Measurements from ENCODE around the gene RLN1. TPM values are rescaled to one million over a fixed set of nuclear protein-coding genes. Genes with fewer than 3 reads are reported as not detected.
A peak's percentile ranks its signal among the peaks of the same experiment; 100 is the strongest.
"Not testable (repeated sequence)": the region's sequence is repeated elsewhere in the genome, so short reads cannot be mapped to it uniquely, and the experiment has no call there.

The RLN1 gene
- total RNA-seq, 1 donor from 2014 or later: not detected

DNA sequence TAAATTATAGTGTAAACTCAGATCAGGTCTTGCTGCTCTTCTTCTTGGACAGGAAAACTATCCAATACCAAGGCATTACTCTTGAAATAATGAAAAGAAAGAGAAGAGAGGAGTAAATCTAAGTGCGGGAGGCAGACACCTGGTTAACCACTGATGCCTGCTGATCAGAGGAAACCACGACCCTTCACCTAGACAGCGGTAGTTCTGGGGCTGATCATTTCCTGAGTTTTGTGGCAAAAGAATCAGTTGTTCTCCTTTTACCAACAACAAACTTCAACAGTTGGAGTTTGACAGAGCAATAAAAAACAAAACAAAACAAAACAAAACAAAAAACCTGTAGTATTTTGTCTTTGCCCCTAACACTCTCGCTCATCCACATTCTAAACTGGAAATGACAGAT, 3.0 kb downstream of the RLN1 start:
- no peak overlapping the region for H3K4me3 ChIP-seq
- no peaks in the 10 kb centered on the region for H3K4me1 ChIP-seq
- no peak for DNase-seq
- no peaks in the 10 kb centered on the region for H3K27me3 ChIP-seq (ENCODE audit: low read depth)
- no peaks in the 10 kb centered on the region for H3K36me3 ChIP-seq
- intact Hi-C loops (cut with micrococcal nuclease): no loop called here
- TF ChIP-seq, protein P1, sequence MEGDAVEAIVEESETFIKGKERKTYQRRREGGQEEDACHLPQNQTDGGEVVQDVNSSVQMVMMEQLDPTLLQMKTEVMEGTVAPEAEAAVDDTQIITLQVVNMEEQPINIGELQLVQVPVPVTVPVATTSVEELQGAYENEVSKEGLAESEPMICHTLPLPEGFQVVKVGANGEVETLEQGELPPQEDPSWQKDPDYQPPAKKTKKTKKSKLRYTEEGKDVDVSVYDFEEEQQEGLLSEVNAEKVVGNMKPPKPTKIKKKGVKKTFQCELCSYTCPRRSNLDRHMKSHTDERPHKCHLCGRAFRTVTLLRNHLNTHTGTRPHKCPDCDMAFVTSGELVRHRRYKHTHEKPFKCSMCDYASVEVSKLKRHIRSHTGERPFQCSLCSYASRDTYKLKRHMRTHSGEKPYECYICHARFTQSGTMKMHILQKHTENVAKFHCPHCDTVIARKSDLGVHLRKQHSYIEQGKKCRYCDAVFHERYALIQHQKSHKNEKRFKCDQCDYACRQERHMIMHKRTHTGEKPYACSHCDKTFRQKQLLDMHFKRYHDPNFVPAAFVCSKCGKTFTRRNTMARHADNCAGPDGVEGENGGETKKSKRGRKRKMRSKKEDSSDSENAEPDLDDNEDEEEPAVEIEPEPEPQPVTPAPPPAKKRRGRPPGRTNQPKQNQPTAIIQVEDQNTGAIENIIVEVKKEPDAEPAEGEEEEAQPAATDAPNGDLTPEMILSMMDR (IDR thresholded peaks at IDR 0.05; ENCODE audit: borderline replicate concordance): no peak
- H3K9me3 ChIP-seq (replicated peaks): no peaks in the 10 kb centered on the region
- H3K27ac ChIP-seq (replicated peaks): no peak overlapping the region

DNA sequence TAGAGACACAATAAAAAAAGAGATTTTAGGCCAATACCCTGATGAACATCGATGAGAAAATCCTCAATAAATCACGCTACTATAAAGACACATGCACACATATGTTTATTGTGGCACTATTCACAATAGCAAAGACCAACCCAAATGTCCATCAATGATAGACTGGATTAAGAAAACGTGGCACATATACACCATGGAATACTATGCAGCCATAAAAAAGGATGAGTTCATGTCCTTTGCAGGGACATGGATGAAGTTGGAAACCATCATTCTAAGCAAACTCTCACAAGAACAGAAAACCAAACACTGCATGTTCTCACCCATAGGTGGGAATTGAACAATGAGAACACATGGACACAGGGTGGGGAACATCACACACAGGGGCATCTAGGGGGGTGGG, 8.4 kb downstream of the RLN1 start:
- H3K4me3 ChIP-seq; H3K9me3 ChIP-seq (replicated peaks); H3K27ac ChIP-seq (replicated peaks); H3K36me3 ChIP-seq; H3K4me1 ChIP-seq; DNase-seq; intact Hi-C loops (cut with micrococcal nuclease); H3K27me3 ChIP-seq (ENCODE audit: low read depth): not testable (repeated sequence)

DNA sequence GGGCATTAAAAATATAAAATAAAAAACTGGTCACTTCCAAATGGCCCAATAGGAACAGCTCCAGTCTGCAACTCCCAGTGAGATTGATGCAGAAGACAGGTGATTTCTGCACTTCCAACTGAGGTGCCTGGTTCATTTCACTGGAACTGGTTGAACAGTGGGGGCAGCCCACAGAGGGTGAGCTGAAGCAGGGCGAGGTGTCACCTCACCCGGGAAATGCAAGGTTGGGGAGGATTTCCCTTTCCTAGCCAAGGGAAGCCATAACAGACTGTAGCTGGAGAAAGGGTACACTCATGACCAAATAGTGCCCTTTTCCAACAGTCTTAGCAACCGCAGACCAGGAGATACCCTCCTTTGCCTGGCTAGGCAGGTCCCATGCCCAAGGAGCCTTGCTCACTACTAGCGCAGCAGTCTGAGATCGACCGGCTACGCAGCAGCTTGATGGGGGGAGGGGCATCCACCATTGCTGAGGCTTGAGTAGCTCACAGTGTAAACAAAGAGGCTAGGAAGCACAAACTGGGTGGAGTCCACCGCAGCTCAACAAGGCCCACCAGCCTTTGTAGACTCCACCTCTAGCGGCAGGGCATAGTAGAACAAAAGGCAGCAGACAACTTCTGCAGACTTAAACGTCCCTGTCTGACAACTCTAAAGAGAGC, 12.7 kb downstream of the RLN1 start:
- TF ChIP-seq, protein P1 (IDR thresholded peaks at IDR 0.05; ENCODE audit: borderline replicate concordance): no peak
- Histone ChIP-seq H3K4me1 (no peaks in the 10 kb centered on the region), H3K4me3 (peak overlapping the region; percentile 17), H3K27ac (replicated peaks) (no peak overlapping the region), H3K36me3 (no peaks in the 10 kb centered on the region), H3K27me3 (ENCODE audit: low read depth) (no peaks in the 10 kb centered on the region), H3K9me3 (replicated peaks) (no peaks in the 10 kb centered on the region)
- no peak for DNase-seq
- intact Hi-C loops (cut with micrococcal nuclease): no loop called here

DNA sequence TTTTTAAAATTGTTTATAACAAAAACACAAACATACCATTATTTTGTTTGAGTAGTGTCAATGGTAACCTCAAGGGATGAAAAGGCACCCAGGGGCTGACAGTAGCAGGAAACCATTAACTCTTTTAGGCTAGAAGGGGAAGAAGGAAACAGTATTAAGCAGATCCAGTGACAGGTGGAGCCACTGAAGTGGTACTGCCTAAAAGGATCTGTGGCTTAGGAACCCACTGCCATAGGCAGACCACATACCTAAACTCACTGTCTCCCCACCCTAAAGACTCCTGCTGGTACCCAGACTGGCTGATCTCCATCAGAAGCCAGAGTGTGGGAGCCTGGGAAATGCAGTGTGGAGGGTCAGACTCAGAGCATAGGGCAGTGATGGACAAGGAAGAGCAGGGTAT, 13.5 kb downstream of the RLN1 start:
- Histone ChIP-seq H3K36me3 (no peaks in the 10 kb centered on the region), H3K4me3 (no peak overlapping the region), H3K9me3 (replicated peaks) (no peaks in the 10 kb centered on the region), H3K27ac (replicated peaks) (no peak overlapping the region), H3K4me1 (no peaks in the 10 kb centered on the region), H3K27me3 (ENCODE audit: low read depth) (no peaks in the 10 kb centered on the region)
- TF ChIP-seq, protein P1 (IDR thresholded peaks at IDR 0.05; ENCODE audit: borderline replicate concordance): no peak
- intact Hi-C loops (cut with micrococcal nuclease): no loop called here
- DNase-seq: no peak

DNA sequence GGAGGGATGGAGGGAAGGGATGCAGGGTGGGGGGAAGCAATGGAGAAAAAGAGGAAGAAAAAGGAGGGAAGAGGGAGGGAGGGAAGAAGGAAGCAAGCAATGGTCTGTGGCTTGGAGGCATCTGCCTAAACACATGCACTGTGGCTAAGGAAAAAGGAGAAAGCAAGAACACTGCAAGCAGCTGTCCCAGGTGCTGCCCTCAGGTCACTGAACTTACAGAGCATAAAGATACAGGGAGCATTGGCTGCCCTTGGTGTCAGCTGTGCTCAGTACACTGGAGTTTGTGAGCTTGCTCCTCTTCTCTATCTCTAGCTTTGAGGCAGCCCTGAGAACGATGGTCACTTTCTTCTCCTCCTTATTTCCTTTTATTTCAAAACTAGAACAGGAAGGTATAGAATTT, 18.1 kb downstream of the RLN1 start:
- H3K9me3 ChIP-seq (replicated peaks); H3K27me3 ChIP-seq (ENCODE audit: low read depth); intact Hi-C loops (cut with micrococcal nuclease); H3K4me3 ChIP-seq; H3K27ac ChIP-seq (replicated peaks); H3K36me3 ChIP-seq; DNase-seq; H3K4me1 ChIP-seq: not testable (repeated sequence)

DNA sequence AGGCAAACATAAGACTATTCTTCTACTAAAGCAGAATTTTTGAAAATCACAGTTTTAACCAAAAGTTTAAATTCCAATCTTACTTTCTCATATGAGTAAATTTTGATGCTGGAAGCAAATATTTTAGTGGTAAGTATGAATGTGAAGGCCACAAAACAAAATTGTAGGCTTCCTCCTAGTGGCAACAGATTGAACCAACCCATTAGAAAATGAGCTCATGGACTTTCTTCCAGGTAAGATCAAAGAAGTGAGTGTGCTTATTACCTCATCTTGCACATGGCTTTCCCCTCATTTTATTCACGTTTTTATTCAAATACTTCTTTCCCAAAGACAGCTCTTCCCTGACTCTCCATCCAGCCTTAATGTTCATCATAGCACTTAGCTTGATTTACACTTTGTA, 18.6 kb downstream of the RLN1 start:
- H3K27ac ChIP-seq (replicated peaks): no peak overlapping the region
- no peaks in the 10 kb centered on the region for H3K4me1 ChIP-seq
- intact Hi-C loops (cut with micrococcal nuclease): no loop called here

DNA sequence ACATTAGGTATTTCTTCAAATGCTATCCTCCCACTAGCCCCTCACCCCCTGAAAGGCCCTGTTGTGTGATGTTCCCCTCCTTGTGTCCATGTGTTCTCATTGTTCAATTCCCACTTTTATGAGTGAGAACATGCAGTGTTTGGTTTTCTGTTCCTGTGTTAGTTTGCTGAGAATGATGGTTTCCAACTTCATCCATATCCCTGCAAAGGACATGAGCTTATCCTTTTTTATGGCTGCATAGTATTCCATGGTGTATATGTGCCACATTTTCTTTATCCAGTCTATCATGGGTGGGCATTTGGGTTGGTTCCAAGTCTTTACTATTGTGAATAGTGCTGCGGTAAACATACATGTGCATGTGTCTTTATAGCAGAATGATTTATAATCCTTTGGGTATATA, 23.3 kb downstream of the RLN1 start:
- H3K4me1 ChIP-seq; intact Hi-C loops (cut with micrococcal nuclease): not testable (repeated sequence)

More for the DNA sequence above, 18.6 kb downstream of the RLN1 start:
- H3K27me3 ChIP-seq (ENCODE audit: low read depth): no peaks in the 10 kb centered on the region
- H3K36me3 ChIP-seq: no peaks in the 10 kb centered on the region
- TF ChIP-seq, protein P1 (IDR thresholded peaks at IDR 0.05; ENCODE audit: borderline replicate concordance): no peak
- no peak for DNase-seq
- peaks cover 14% of the 10 kb centered on the region for H3K9me3 ChIP-seq (replicated peaks)
- no peak overlapping the region for H3K4me3 ChIP-seq

More for the DNA sequence above, 23.3 kb downstream of the RLN1 start:
- not testable (repeated sequence) for H3K27ac ChIP-seq (replicated peaks); H3K27me3 ChIP-seq (ENCODE audit: low read depth); H3K4me3 ChIP-seq; H3K36me3 ChIP-seq; DNase-seq
- peaks cover 41% of the 10 kb centered on the region for H3K9me3 ChIP-seq (replicated peaks)
